ENCODE measurements around the gene LIPC.

- TF ChIP-seq POLR2A (IDR thresholded peaks at IDR 0.05; ENCODE audit: low read depth, low read length) (no peak), CTCF (conservative IDR thresholded peaks at IDR 0.05; ENCODE audit: low read depth, low read length) (no peak)
Observed at GRCh38 chr15:58544756-58545155, 113.0 kb downstream of the LIPC start.

Measured in IMR-90 (cell line).